ENCODE results near the gene KSR1. TPM values are rescaled to one million over a fixed set of nuclear protein-coding genes. Genes with fewer than 3 reads are reported as not detected.

Gene KSR1
- total and polyA plus RNA-seq, 9 donors = 43.3 to 112 (median 71.6) TPM

GRCh38 chr17:27512031-27512430 is 55.8 kb downstream of the KSR1 start:
- Histone ChIP-seq H3K27me3 (ENCODE audit: control insufficient read depth, insufficient read depth, low read length) (no peaks in the 10 kb centered on the region), H3K27ac (ENCODE audit: low read length) (peak overlapping the region; percentile 57), H3K4me1 (ENCODE audit: control insufficient read depth, insufficient read depth, low read length) (peaks cover 17% of the 10 kb centered on the region), H3K9me3 (replicated peaks; ENCODE audit: control insufficient read depth, low read depth, low read length) (no peaks in the 10 kb centered on the region), H3K36me3 (ENCODE audit: control insufficient read depth, insufficient read depth, low read length) (no peaks in the 10 kb centered on the region), H3K4me3 (ENCODE audit: low read length) (no peak overlapping the region)
- WGBS (ENCODE audit: insufficient coverage) = 0% methylated on average over 1 of the region's 2 CpGs
- DNase-seq = peak; percentile 85

- H3K4me1 ChIP-seq (ENCODE audit: control insufficient read depth, insufficient read depth, low read length) = peaks cover 17% of the 10 kb centered on the region
- H3K9me3 ChIP-seq (replicated peaks; ENCODE audit: control insufficient read depth, low read depth, low read length) = no peaks in the 10 kb centered on the region
- 82% methylated on average over 2 of the region's 15 CpGs for WGBS (ENCODE audit: insufficient coverage)
- H3K4me3 ChIP-seq (ENCODE audit: low read length) = no peak overlapping the region
- DNase-seq = no peak
- H3K27ac ChIP-seq (ENCODE audit: low read length) = no peak overlapping the region
- H3K27me3 ChIP-seq (ENCODE audit: control insufficient read depth, insufficient read depth, low read length) = no peaks in the 10 kb centered on the region
- no peaks in the 10 kb centered on the region for H3K36me3 ChIP-seq (ENCODE audit: control insufficient read depth, insufficient read depth, low read length)
Observed at GRCh38 chr17:27512511-27513346, 56.5 kb downstream of the KSR1 start.

- no peak overlapping the region for H3K4me3 ChIP-seq (ENCODE audit: low read length)
- WGBS (ENCODE audit: insufficient coverage) = 53% methylated on average over 6 of the region's 8 CpGs
- no peak for DNase-seq
- H3K9me3 ChIP-seq (replicated peaks; ENCODE audit: control insufficient read depth, low read depth, low read length) = no peaks in the 10 kb centered on the region
- no peak overlapping the region for H3K27ac ChIP-seq (ENCODE audit: low read length)
- no peaks in the 10 kb centered on the region for H3K36me3 ChIP-seq (ENCODE audit: control insufficient read depth, insufficient read depth, low read length)
- no peaks in the 10 kb centered on the region for H3K27me3 ChIP-seq (ENCODE audit: control insufficient read depth, insufficient read depth, low read length)
- H3K4me1 ChIP-seq (ENCODE audit: control insufficient read depth, insufficient read depth, low read length) = peaks cover 23% of the 10 kb centered on the region
Observed at GRCh38 chr17:27513849-27514248, 57.6 kb downstream of the KSR1 start.

GRCh38 chr17:27514595-27515413 is 58.6 kb downstream of the KSR1 start:
- Histone ChIP-seq H3K27me3 (ENCODE audit: control insufficient read depth, insufficient read depth, low read length) (no peaks in the 10 kb centered on the region), H3K4me3 (ENCODE audit: low read length) (no peak overlapping the region), H3K4me1 (ENCODE audit: control insufficient read depth, insufficient read depth, low read length) (peaks cover 30% of the 10 kb centered on the region), H3K36me3 (ENCODE audit: control insufficient read depth, insufficient read depth, low read length) (no peaks in the 10 kb centered on the region), H3K27ac (ENCODE audit: low read length) (no peak overlapping the region), H3K9me3 (replicated peaks; ENCODE audit: control insufficient read depth, low read depth, low read length) (no peaks in the 10 kb centered on the region)
- WGBS (ENCODE audit: insufficient coverage) = 57% methylated on average over 1 of the region's 7 CpGs
- no peak for DNase-seq

GRCh38 chr17:27518048-27518447 is 61.8 kb downstream of the KSR1 start:
- no CpG with 5 or more reads among the region's 3 CpGs for WGBS (ENCODE audit: insufficient coverage)
- no peaks in the 10 kb centered on the region for H3K27me3 ChIP-seq (ENCODE audit: control insufficient read depth, insufficient read depth, low read length)
- H3K36me3 ChIP-seq (ENCODE audit: control insufficient read depth, insufficient read depth, low read length) = no peaks in the 10 kb centered on the region
- no peaks in the 10 kb centered on the region for H3K9me3 ChIP-seq (replicated peaks; ENCODE audit: control insufficient read depth, low read depth, low read length)
- peak overlapping the region; percentile 35 for H3K27ac ChIP-seq (ENCODE audit: low read length)
- no peak overlapping the region for H3K4me3 ChIP-seq (ENCODE audit: low read length)
- DNase-seq = no peak
- peaks cover 23% of the 10 kb centered on the region for H3K4me1 ChIP-seq (ENCODE audit: control insufficient read depth, insufficient read depth, low read length)

GRCh38 chr17:27518545-27519521 is 62.6 kb downstream of the KSR1 start:
- peak overlapping the region; percentile 47 for H3K27ac ChIP-seq (ENCODE audit: low read length)
- no peaks in the 10 kb centered on the region for H3K9me3 ChIP-seq (replicated peaks; ENCODE audit: control insufficient read depth, low read depth, low read length)
- H3K27me3 ChIP-seq (ENCODE audit: control insufficient read depth, insufficient read depth, low read length) = no peaks in the 10 kb centered on the region
- no peak for DNase-seq
- peaks cover 23% of the 10 kb centered on the region for H3K4me1 ChIP-seq (ENCODE audit: control insufficient read depth, insufficient read depth, low read length)
- H3K4me3 ChIP-seq (ENCODE audit: low read length) = no peak overlapping the region
- 68% methylated on average over 6 of the region's 13 CpGs for WGBS (ENCODE audit: insufficient coverage)
- H3K36me3 ChIP-seq (ENCODE audit: control insufficient read depth, insufficient read depth, low read length) = no peaks in the 10 kb centered on the region

- Histone ChIP-seq H3K27ac (ENCODE audit: low read length) (peak overlapping the region; percentile 47), H3K27me3 (ENCODE audit: control insufficient read depth, insufficient read depth, low read length) (no peaks in the 10 kb centered on the region), H3K4me1 (ENCODE audit: control insufficient read depth, insufficient read depth, low read length) (peaks cover 28% of the 10 kb centered on the region), H3K9me3 (replicated peaks; ENCODE audit: control insufficient read depth, low read depth, low read length) (no peaks in the 10 kb centered on the region), H3K36me3 (ENCODE audit: control insufficient read depth, insufficient read depth, low read length) (no peaks in the 10 kb centered on the region), H3K4me3 (ENCODE audit: low read length) (no peak overlapping the region)
- no peak for DNase-seq
- 44% methylated on average over 4 of the region's 4 CpGs for WGBS (ENCODE audit: insufficient coverage)
Observed at GRCh38 chr17:27519550-27519949, 63.3 kb downstream of the KSR1 start.

- H3K27me3 ChIP-seq (ENCODE audit: control insufficient read depth, insufficient read depth, low read length) = no peaks in the 10 kb centered on the region
- DNase-seq = no peak
- H3K4me3 ChIP-seq (ENCODE audit: low read length) = no peak overlapping the region
- 76% methylated on average over 7 of the region's 16 CpGs for WGBS (ENCODE audit: insufficient coverage)
- H3K9me3 ChIP-seq (replicated peaks; ENCODE audit: control insufficient read depth, low read depth, low read length) = no peaks in the 10 kb centered on the region
- no peak overlapping the region for H3K27ac ChIP-seq (ENCODE audit: low read length)
- H3K36me3 ChIP-seq (ENCODE audit: control insufficient read depth, insufficient read depth, low read length) = no peaks in the 10 kb centered on the region
- peaks cover 33% of the 10 kb centered on the region for H3K4me1 ChIP-seq (ENCODE audit: control insufficient read depth, insufficient read depth, low read length)
Observed at GRCh38 chr17:27520491-27521185, 64.4 kb downstream of the KSR1 start.

- H3K27me3 ChIP-seq (ENCODE audit: control insufficient read depth, insufficient read depth, low read length) = no peaks in the 10 kb centered on the region
- WGBS (ENCODE audit: insufficient coverage) = 89% methylated on average over 3 of the region's 7 CpGs
Observed at GRCh38 chr17:27521281-27522027, 65.2 kb downstream of the KSR1 start.

More at GRCh38 chr17:27521281-27522027, 65.2 kb downstream of the KSR1 start:
- no peak overlapping the region for H3K4me3 ChIP-seq (ENCODE audit: low read length)
- H3K9me3 ChIP-seq (replicated peaks; ENCODE audit: control insufficient read depth, low read depth, low read length) = no peaks in the 10 kb centered on the region
- DNase-seq = no peak
- H3K36me3 ChIP-seq (ENCODE audit: control insufficient read depth, insufficient read depth, low read length) = no peaks in the 10 kb centered on the region
- H3K4me1 ChIP-seq (ENCODE audit: control insufficient read depth, insufficient read depth, low read length) = peaks cover 36% of the 10 kb centered on the region
- H3K27ac ChIP-seq (ENCODE audit: low read length) = no peak overlapping the region
